Measurements from ENCODE around the gene FRMD4A.

DNA sequence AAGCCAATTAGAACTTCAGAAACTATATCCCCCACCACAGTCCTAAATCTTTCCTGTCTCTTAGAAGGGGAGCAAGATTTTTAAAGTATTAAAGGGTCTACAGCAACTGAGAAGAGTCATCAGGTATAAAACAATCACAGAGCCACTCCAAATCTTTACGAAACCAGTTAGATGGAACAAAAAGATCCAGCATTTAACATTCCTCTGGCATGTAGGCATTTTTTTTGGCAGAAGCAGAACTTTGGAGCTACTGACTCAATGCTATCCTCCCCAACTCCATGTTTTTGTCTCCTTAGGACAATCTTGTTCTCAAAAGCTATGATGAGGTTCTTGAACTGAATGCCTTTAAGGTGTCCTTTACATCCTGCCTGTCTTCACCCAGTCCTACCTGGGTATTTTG, 410.7 kb downstream of the FRMD4A start:
- no peak for TF ChIP-seq EZH2 (IDR thresholded peaks at IDR 0.05; ENCODE audit: insufficient read depth, poor library complexity, severe bottlenecking)
- no peak for TF ChIP-seq EZH2phosphoT487 (IDR thresholded peaks at IDR 0.05; ENCODE audit: insufficient read depth, low read depth)
